Measurements from ENCODE around the gene PRDM13. TPM values are rescaled to one million over a fixed set of nuclear protein-coding genes. Genes with fewer than 3 reads are reported as not detected.
"Not testable (repeated sequence)": the region's sequence is repeated elsewhere in the genome, so short reads cannot be mapped to it uniquely, and the experiment has no call there.

PRDM13 gene
- total and polyA plus RNA-seq, 12 donors: not detected

- Histone ChIP-seq H3K27me3 (no peaks in the 10 kb centered on the region), H3K9me3 (replicated peaks in 1 of 3) (no peaks in the 10 kb centered on the region), H3K4me1 (replicated peaks in 1 of 2) (no peaks in the 10 kb centered on the region), H3K36me3 (replicated peaks in 1 of 2) (no peaks in the 10 kb centered on the region), H3K27ac (no peak overlapping the region), H3K4me3 (no peak overlapping the region)
- WGBS, 4 donors: 25 to 89% (median 60%) methylated on average over 1 of the region's 1 CpG
- no peak for TF ChIP-seq POLR2A (IDR thresholded peaks at IDR 0.05)
- no peak for TF ChIP-seq CTCF (IDR thresholded peaks at IDR 0.05)
- intact Hi-C loops (cut with DNase I): no loop called here
- no peak for DNase-seq
Measured at GRCh38 chr6:99637629-99638028, 31.0 kb downstream of the PRDM13 start.

DNA sequence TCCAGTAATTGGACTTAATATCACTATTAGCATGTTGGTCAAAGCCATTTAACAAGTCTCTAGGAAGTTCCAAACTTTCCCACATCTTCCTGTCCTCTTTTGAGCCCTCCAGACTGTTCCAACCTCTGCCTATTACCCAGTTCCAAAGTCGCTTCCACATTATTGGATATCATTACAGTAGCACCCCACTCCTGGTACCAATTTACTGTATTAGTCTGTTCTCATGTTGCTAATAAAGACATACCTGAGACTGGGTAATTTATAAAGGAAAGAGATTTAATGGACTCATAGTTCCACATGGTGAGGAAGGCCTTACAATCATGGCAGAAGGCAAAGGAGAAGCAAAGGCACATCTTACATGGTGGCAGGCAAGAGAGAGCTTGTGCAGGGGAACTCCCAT, 31.7 kb downstream of the PRDM13 start:
- H3K4me1 ChIP-seq (replicated peaks in 1 of 2); H3K4me3 ChIP-seq; H3K36me3 ChIP-seq (replicated peaks in 1 of 2); DNase-seq; H3K27me3 ChIP-seq; intact Hi-C loops (cut with DNase I); H3K27ac ChIP-seq; H3K9me3 ChIP-seq (replicated peaks in 1 of 3): not testable (repeated sequence)
- 91 to 96% (median 94%) methylated on average over 1 of the region's 1 CpG for WGBS, 4 donors

DNA sequence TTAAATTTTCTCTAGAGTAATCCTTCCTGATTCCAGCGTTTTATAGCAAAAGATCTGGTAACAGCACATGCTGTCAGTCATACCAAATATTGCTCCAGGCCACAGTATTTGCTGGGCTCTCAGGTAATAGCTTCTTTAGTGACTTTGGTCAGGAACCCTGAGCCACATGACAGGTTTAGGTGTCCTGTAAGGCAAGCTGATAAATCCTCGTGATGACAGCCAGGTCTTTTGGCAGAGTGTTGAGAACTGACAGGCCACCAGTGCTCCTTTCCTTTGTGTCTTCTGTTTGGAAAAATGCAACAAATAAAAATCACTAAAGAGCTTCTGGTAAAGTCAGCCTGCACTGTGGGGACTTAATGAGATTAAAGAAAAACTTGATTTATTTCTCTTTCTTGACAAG, 34.6 kb downstream of the PRDM13 start:
- H3K27ac ChIP-seq: no peak overlapping the region
- no peaks in the 10 kb centered on the region for H3K36me3 ChIP-seq (replicated peaks in 1 of 2)
- TF ChIP-seq POLR2A (IDR thresholded peaks at IDR 0.05) (no peak), CTCF (IDR thresholded peaks at IDR 0.05) (no peak)
- peaks cover 3% of the 10 kb centered on the region for H3K27me3 ChIP-seq
- intact Hi-C loops (cut with DNase I): no loop called here
- H3K9me3 ChIP-seq (replicated peaks in 1 of 3): no peaks in the 10 kb centered on the region
- H3K4me3 ChIP-seq: no peak overlapping the region
- DNase-seq: no peak
- WGBS, 4 donors: 29 to 51% (median 44%) methylated on average over 2 of the region's 2 CpGs
- H3K4me1 ChIP-seq (replicated peaks in 1 of 2): no peaks in the 10 kb centered on the region

DNA sequence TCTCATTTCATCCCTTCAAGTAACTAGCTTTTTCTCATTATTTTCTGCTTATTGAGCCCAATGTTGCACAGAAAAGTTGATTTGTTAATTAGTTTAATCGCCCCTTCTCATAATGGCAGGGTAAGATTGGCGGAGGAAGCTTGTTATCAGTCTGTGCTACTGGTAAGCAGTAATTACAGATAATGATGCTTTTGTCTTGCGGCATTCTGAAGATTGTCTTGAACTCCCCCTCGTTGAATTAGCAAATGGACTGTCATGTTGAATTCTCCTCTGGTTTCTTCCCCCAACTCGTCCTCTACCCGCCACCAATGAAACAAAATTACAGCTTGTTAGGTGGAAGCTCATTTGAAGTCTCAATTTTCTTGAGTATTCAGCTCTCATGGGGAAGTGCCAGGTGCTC, 39.4 kb downstream of the PRDM13 start:
- H3K27me3 ChIP-seq: peaks cover 9% of the 10 kb centered on the region
- no peak for TF ChIP-seq POLR2A (IDR thresholded peaks at IDR 0.05)
- TF ChIP-seq CTCF (IDR thresholded peaks at IDR 0.05): no peak
- no peaks in the 10 kb centered on the region for H3K36me3 ChIP-seq (replicated peaks in 1 of 2)
- no peak overlapping the region for H3K27ac ChIP-seq
- intact Hi-C loops (cut with DNase I): no loop called here
- no peak for DNase-seq
- 58 to 67% (median 64%) methylated on average over 6 of the region's 6 CpGs for WGBS, 4 donors
- H3K4me1 ChIP-seq (replicated peaks in 1 of 2): no peaks in the 10 kb centered on the region
- H3K4me3 ChIP-seq: no peak overlapping the region
- H3K9me3 ChIP-seq (replicated peaks in 1 of 3): no peaks in the 10 kb centered on the region

DNA sequence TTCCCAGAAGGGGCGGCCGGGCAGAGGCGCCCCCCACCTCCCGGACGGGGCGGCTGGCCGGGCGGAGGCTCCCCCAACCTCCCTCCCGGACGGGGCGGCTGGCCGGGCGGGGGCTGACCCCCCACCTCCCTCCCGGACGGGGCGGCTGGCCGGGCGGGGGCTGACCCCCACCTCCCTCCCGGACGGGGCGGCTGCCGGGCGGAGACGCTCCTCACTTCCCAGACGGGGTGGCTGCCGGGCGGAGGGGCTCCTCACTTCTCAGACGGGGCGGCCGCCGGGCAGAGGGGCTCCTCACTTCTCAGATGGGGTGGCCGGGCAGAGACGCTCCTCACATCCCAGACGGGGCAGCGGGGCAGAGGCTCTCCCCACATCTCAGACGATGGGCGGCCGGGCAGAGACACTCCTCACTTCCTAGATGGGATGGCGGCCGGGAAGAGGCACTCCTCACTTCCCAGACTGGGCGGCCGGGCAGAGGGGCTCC, 43.5 kb downstream of the PRDM13 start:
- intact Hi-C loops (cut with DNase I); H3K4me1 ChIP-seq (replicated peaks in 1 of 2); H3K4me3 ChIP-seq; DNase-seq; H3K36me3 ChIP-seq (replicated peaks in 1 of 2); H3K9me3 ChIP-seq (replicated peaks in 1 of 3); H3K27me3 ChIP-seq; H3K27ac ChIP-seq: not testable (repeated sequence)
- 94 to 98% (median 94%) methylated on average over 10 to 22 of the region's 42 CpGs; no CpG with 5 or more reads in 1 of the 4 donors for WGBS, 4 donors

Measured in adrenal gland (tissue), 12 donors.